WTC11 (cell line): ENCODE measurements around the gene TMEM114. TPM values are rescaled to one million over a fixed set of nuclear protein-coding genes. Genes with fewer than 3 reads are reported as not detected.

Experiments
- ATAC-seq: fragments of 200-7000 bp; cut with Tn5 transposase; 2 replicates; pipeline ENCODE4 v1.10.0; 2021; ENCODE audit warnings: mild to moderate bottlenecking, moderate library complexity
- CTCF ChIA-PET: fragments of 300-600 bp; sonication (Branson Sonifier 250); formaldehyde crosslinking; loops from one replicate; lab custom pipeline; 2021; ENCODE audit warnings: antibody characterized with exemption; lab: Charles Lee
- POLR2A ChIA-PET: fragments of 350-600 bp; sonication (Branson Sonifier 250); formaldehyde crosslinking; loops from one replicate; lab custom pipeline; 2021; ENCODE audit warnings: antibody characterized with exemption; lab: Charles Lee
- DNase-seq: peaks from one replicate; pipeline ENCODE4 v3.0.0; 2021; ENCODE audit warnings: low spot score
- H3K27ac Mint-ChIP-seq: 2 replicates; pipeline ENCODE4 v1.8.0; 2021; ENCODE audit warnings: mixed read lengths
- H3K27me3 Mint-ChIP-seq: 2 replicates; pipeline ENCODE4 v1.8.0; 2021; ENCODE audit warnings: low read depth, mild to moderate bottlenecking, moderate library complexity, mixed read lengths
- H3K36me3 Mint-ChIP-seq: 2 replicates; pipeline ENCODE4 v1.8.0; 2021; ENCODE audit warnings: mixed read lengths
- H3K4me1 Mint-ChIP-seq: 2 replicates; pipeline ENCODE4 v1.8.0; 2022; ENCODE audit warnings: mixed read lengths
- H3K4me3 Mint-ChIP-seq: 2 replicates; pipeline ENCODE4 v1.8.0; 2021; ENCODE audit warnings: mild to moderate bottlenecking, moderate library complexity, mixed read lengths
- H3K9me3 Mint-ChIP-seq: 2 replicates; pipeline ENCODE4 v1.8.0; 2021; ENCODE audit warnings: mixed read lengths
- ATF1 ChIP-seq: sonication (generic); formaldehyde crosslinking; IDR thresholded peaks from 2 replicates; pipeline ENCODE4 v1.8.1; 2023; ENCODE audit warnings: mild to moderate bottlenecking, moderate library complexity, missing genetic modification reagents
- CDX4 ChIP-seq: fragments of 250-450 bp; sonication (Bioruptor Pico); IDR thresholded peaks from 2 replicates; pipeline ENCODE4 v1.9.0; 2021; ENCODE audit warnings: moderate library complexity, mild to moderate bottlenecking, inconsistent platforms, borderline replicate concordance
- CREM ChIP-seq: sonication (generic); formaldehyde crosslinking; IDR thresholded peaks from 2 replicates; pipeline ENCODE4 v1.8.1; 2022; ENCODE audit warnings: mild to moderate bottlenecking, missing genetic modification reagents, moderate library complexity
- E2F4 ChIP-seq: sonication (generic); formaldehyde crosslinking; IDR thresholded peaks from 2 replicates; pipeline ENCODE4 v1.8.1; 2022; ENCODE audit warnings: low read depth, mild to moderate bottlenecking, moderate library complexity, missing genetic modification reagents, borderline replicate concordance
- ESRRA ChIP-seq: sonication (generic); formaldehyde crosslinking; IDR thresholded peaks from 2 replicates; pipeline ENCODE4 v1.8.1; 2022; ENCODE audit warnings: mild to moderate bottlenecking, missing genetic modification reagents, borderline replicate concordance
- HMGXB4 ChIP-seq: sonication (generic); formaldehyde crosslinking; IDR thresholded peaks from 2 replicates; pipeline ENCODE4 v1.8.1; 2023; ENCODE audit warnings: mild to moderate bottlenecking, moderate library complexity, missing genetic modification reagents
- IRF1 ChIP-seq: sonication (generic); formaldehyde crosslinking; IDR thresholded peaks from 2 replicates; pipeline ENCODE4 v1.8.0; 2023; ENCODE audit warnings: missing genetic modification reagents
- NFATC4 ChIP-seq: fragments of 250-450 bp; sonication (Bioruptor Pico); IDR thresholded peaks from 2 replicates; pipeline ENCODE4 v1.9.0; 2021; ENCODE audit warnings: mild to moderate bottlenecking
- SMAD4 ChIP-seq: sonication (generic); formaldehyde crosslinking; IDR thresholded peaks from 2 replicates; pipeline ENCODE4 v1.8.0; 2022; ENCODE audit warnings: mild to moderate bottlenecking, missing genetic modification reagents
- TP53 ChIP-seq: sonication (generic); formaldehyde crosslinking; IDR thresholded peaks from 2 replicates; pipeline ENCODE4 v1.8.1; 2023; ENCODE audit warnings: mild to moderate bottlenecking, missing genetic modification reagents
- ZNF416 ChIP-seq: fragments of 250-450 bp; sonication (Bioruptor Pico); IDR thresholded peaks from 2 replicates; pipeline ENCODE4 v1.9.0; 2021; ENCODE audit warnings: mild to moderate bottlenecking, inconsistent platforms
- ZNF671 ChIP-seq: fragments of 250-450 bp; sonication (Bioruptor Pico); IDR thresholded peaks from 2 replicates; pipeline ENCODE4 v1.8.0; 2021; ENCODE audit warnings: mild to moderate bottlenecking
- total RNA-seq: library from RNA; stranded (reverse); gene quantifications from 3 replicates; pipeline ENCODE4 v1.2.3, GENCODE V29; 2021
- TF ChIP-seq, protein P1 (sequence below): sonication (generic); formaldehyde crosslinking; IDR thresholded peaks from 2 replicates; pipeline ENCODE4 v1.8.1; 2023; ENCODE audit warnings: mild to moderate bottlenecking, missing genetic modification reagents, borderline replicate concordance
- TF ChIP-seq, protein P2 (sequence below): sonication (generic); formaldehyde crosslinking; conservative IDR thresholded peaks from 2 replicates; pipeline ENCODE4 v1.8.1; 2023; ENCODE audit warnings: mild to moderate bottlenecking, low read depth, missing genetic modification reagents, moderate library complexity

The TMEM114 gene
- total RNA-seq, 1 experiment from 2014 or later: 0.37 TPM

DNA sequence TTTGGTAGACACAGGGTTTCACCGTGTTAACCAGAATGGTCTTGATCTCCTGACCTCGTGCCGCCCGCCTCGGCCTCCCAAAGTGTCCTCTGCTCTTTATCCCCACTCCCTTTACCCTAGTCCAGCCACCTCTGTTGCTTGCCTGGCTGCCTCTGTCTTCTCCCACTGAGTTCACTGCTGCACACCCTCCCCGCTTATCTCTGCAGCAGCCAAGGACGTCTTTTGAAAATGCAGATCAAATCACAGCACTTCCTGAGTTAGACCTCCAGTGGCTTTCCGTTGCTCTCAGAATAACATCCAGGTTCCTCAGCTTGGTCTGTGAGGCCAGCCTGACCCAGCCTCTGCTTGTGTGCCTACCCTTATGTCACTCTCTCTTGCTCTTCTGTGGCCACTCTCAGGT is 36.6 kb upstream of the TMEM114 start:
- no peak for DNase-seq
- Mint-ChIP-seq H3K4me1 (peaks cover 9% of the 10 kb centered on the region; the same call in 1 of the 2 replicates), H3K4me3 (no peak overlapping the region), H3K36me3 (peaks cover 62% of the 10 kb centered on the region), H3K9me3 (no peaks in the 10 kb centered on the region), H3K27ac (no peak overlapping the region), H3K27me3 (no peaks in the 10 kb centered on the region)
- ChIA-PET POLR2A (interaction anchor here (0.6 kb wide), 2 partner anchors 8 to 180 kb away, joined by 3 read pairs; no protein-coding TSS in a partner anchor), CTCF (interaction anchor here (0.6 to 4.0 kb wide), 3 partner anchors 9 to 116 kb away, joined by 3 to 17 read pairs (median 4); no protein-coding TSS in a partner anchor)
- no peak for TF ChIP-seq TP53
- no peak for TF ChIP-seq ZNF671 (CRISPR knock-in tag)
- no peak for TF ChIP-seq E2F4 (CRISPR knock-in tag)
- no peak for TF ChIP-seq ZNF416 (CRISPR knock-in tag)
- no peak for TF ChIP-seq ATF1 (CRISPR knock-in tag)
- TF ChIP-seq ESRRA: no peak
- TF ChIP-seq, protein P1, sequence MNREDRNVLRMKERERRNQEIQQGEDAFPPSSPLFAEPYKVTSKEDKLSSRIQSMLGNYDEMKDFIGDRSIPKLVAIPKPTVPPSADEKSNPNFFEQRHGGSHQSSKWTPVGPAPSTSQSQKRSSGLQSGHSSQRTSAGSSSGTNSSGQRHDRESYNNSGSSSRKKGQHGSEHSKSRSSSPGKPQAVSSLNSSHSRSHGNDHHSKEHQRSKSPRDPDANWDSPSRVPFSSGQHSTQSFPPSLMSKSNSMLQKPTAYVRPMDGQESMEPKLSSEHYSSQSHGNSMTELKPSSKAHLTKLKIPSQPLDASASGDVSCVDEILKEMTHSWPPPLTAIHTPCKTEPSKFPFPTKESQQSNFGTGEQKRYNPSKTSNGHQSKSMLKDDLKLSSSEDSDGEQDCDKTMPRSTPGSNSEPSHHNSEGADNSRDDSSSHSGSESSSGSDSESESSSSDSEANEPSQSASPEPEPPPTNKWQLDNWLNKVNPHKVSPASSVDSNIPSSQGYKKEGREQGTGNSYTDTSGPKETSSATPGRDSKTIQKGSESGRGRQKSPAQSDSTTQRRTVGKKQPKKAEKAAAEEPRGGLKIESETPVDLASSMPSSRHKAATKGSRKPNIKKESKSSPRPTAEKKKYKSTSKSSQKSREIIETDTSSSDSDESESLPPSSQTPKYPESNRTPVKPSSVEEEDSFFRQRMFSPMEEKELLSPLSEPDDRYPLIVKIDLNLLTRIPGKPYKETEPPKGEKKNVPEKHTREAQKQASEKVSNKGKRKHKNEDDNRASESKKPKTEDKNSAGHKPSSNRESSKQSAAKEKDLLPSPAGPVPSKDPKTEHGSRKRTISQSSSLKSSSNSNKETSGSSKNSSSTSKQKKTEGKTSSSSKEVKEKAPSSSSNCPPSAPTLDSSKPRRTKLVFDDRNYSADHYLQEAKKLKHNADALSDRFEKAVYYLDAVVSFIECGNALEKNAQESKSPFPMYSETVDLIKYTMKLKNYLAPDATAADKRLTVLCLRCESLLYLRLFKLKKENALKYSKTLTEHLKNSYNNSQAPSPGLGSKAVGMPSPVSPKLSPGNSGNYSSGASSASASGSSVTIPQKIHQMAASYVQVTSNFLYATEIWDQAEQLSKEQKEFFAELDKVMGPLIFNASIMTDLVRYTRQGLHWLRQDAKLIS (CRISPR knock-in tag): no peak
- no peak for TF ChIP-seq IRF1 (CRISPR knock-in tag)
- TF ChIP-seq, protein P2, sequence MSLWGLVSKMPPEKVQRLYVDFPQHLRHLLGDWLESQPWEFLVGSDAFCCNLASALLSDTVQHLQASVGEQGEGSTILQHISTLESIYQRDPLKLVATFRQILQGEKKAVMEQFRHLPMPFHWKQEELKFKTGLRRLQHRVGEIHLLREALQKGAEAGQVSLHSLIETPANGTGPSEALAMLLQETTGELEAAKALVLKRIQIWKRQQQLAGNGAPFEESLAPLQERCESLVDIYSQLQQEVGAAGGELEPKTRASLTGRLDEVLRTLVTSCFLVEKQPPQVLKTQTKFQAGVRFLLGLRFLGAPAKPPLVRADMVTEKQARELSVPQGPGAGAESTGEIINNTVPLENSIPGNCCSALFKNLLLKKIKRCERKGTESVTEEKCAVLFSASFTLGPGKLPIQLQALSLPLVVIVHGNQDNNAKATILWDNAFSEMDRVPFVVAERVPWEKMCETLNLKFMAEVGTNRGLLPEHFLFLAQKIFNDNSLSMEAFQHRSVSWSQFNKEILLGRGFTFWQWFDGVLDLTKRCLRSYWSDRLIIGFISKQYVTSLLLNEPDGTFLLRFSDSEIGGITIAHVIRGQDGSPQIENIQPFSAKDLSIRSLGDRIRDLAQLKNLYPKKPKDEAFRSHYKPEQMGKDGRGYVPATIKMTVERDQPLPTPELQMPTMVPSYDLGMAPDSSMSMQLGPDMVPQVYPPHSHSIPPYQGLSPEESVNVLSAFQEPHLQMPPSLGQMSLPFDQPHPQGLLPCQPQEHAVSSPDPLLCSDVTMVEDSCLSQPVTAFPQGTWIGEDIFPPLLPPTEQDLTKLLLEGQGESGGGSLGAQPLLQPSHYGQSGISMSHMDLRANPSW (CRISPR knock-in tag): no peak
- TF ChIP-seq NFATC4 (CRISPR knock-in tag): no peak
- TF ChIP-seq CDX4 (CRISPR knock-in tag): no peak
- no peak for ATAC-seq

DNA sequence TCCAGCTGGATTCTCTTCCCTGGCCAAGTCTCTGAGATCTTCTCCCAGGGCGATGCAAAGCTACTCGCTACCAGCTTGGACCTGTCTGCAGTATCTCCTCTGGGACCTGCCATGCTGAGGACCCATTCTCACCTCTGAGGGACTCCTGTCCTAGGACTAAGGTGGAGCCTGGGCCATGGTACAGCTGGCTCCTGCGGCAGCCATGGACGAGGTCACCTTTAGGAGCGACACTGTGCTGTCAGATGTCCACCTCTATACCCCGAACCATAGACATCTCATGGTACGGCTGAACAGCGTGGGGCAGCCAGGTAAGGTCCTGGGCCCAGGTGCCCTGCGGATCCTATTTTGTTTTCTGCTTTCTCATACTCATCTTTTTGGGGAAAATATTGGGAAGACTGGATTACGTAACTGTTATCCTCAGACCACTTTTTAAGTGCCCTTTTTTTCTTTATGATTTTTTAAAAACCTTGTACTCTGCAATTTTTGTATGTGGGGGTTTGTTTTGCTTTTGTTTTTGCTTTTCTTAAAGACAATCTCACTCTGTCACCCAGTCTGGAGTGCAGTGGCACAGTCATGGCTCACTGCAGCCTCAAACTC is 35.3 kb upstream of the TMEM114 start:
- DNase-seq (no peak), ATAC-seq (no peak)
- H3K4me1 Mint-ChIP-seq: peaks cover 9% of the 10 kb centered on the region; the same call in 1 of the 2 replicates
- no peak overlapping the region for H3K27ac Mint-ChIP-seq
- no peak overlapping the region for H3K4me3 Mint-ChIP-seq
- POLR2A ChIA-PET: no interaction called here
- H3K36me3 Mint-ChIP-seq: peaks cover 50% of the 10 kb centered on the region
- H3K27me3 Mint-ChIP-seq: no peaks in the 10 kb centered on the region
- no peaks in the 10 kb centered on the region for H3K9me3 Mint-ChIP-seq
- CTCF ChIA-PET: interaction anchor here (4.0 kb wide), 1 partner anchor 10 kb away, joined by 17 read pairs; no protein-coding TSS in a partner anchor
- TF ChIP-seq HMGXB4 (no peak), ESRRA (no peak), SMAD4 (no peak), CREM (no peak), IRF1 (CRISPR knock-in tag) (no peak)
- TF ChIP-seq, protein P1 (CRISPR knock-in tag): no peak
